ENCODE measurements around the gene LRP1B. TPM values are rescaled to one million over a fixed set of nuclear protein-coding genes. Genes with fewer than 3 reads are reported as not detected.

LRP1B gene
- total RNA-seq, 6 experiments from 2014 or later, result 0.06 to 1.7 (median 0.15) TPM; not detected in 1

GRCh38 chr2:140679752-140680151, 1451.1 kb downstream of the LRP1B start:
- H3K9me3 ChIP-seq, result no peaks in the 10 kb centered on the region
- intact Hi-C loops (cut with DNase I), result no loop called here
- DNase-seq, result no peak
- H3K27me3 ChIP-seq, result no peaks in the 10 kb centered on the region
- no peak overlapping the region for H3K4me3 ChIP-seq
- ATAC-seq, result no peak
- no peaks in the 10 kb centered on the region for H3K4me1 ChIP-seq
- no peak for TF ChIP-seq POLR2A (IDR thresholded peaks at IDR 0.05)
- TF ChIP-seq CTCF (IDR thresholded peaks at IDR 0.05), result no peak
- no peaks in the 10 kb centered on the region for H3K36me3 ChIP-seq
- WGBS (ENCODE audit: insufficient coverage, low coverage, low lambda C conversion rate, missing lambda C conversion rate), result 71% methylated on average over 4 of the region's 4 CpGs
- H3K27ac ChIP-seq, result no peak overlapping the region

- TF ChIP-seq CTCF (IDR thresholded peaks at IDR 0.05), result no peak
- TF ChIP-seq POLR2A (IDR thresholded peaks at IDR 0.05), result no peak
- no peaks in the 10 kb centered on the region for H3K36me3 ChIP-seq
- H3K27me3 ChIP-seq, result no peaks in the 10 kb centered on the region
- no peak overlapping the region for H3K4me3 ChIP-seq
- no peaks in the 10 kb centered on the region for H3K9me3 ChIP-seq
- no peaks in the 10 kb centered on the region for H3K4me1 ChIP-seq
- DNase-seq (no peak), ATAC-seq (no peak)
- 55% methylated on average over 3 of the region's 3 CpGs for WGBS (ENCODE audit: insufficient coverage, low coverage, low lambda C conversion rate, missing lambda C conversion rate)
- no peak overlapping the region for H3K27ac ChIP-seq
- intact Hi-C loops (cut with DNase I), result no loop called here
These were observed 1460.9 kb downstream of the LRP1B start for GRCh38 chr2:140669911-140670310.

GRCh38 chr2:140667203-140667602, 1463.6 kb downstream of the LRP1B start:
- Histone ChIP-seq H3K27me3 (no peaks in the 10 kb centered on the region), H3K4me1 (no peaks in the 10 kb centered on the region), H3K9me3 (no peaks in the 10 kb centered on the region), H3K4me3 (no peak overlapping the region), H3K36me3 (no peaks in the 10 kb centered on the region), H3K27ac (no peak overlapping the region)
- TF ChIP-seq CTCF (IDR thresholded peaks at IDR 0.05), result no peak
- no peak for TF ChIP-seq POLR2A (IDR thresholded peaks at IDR 0.05)
- ATAC-seq (peak in 1 of 4 donors; percentile 33), DNase-seq (no peak)
- WGBS (ENCODE audit: insufficient coverage, low coverage, low lambda C conversion rate, missing lambda C conversion rate), result 75% methylated on average over 2 of the region's 2 CpGs
- intact Hi-C loops (cut with DNase I), result no loop called here

- ATAC-seq (no peak), DNase-seq (no peak)
- Histone ChIP-seq H3K4me3 (no peak overlapping the region), H3K4me1 (no peaks in the 10 kb centered on the region), H3K27me3 (no peaks in the 10 kb centered on the region), H3K27ac (no peak overlapping the region), H3K9me3 (no peaks in the 10 kb centered on the region), H3K36me3 (no peaks in the 10 kb centered on the region)
- TF ChIP-seq POLR2A (IDR thresholded peaks at IDR 0.05) (no peak), CTCF (IDR thresholded peaks at IDR 0.05) (no peak)
- intact Hi-C loops (cut with DNase I), result no loop called here
- 100% methylated on average over 1 of the region's 1 CpG for WGBS (ENCODE audit: insufficient coverage, low coverage, low lambda C conversion rate, missing lambda C conversion rate)
These were observed 1468.3 kb downstream of the LRP1B start for GRCh38 chr2:140662504-140662903.

All from right lobe of liver (tissue), 6 donors.